ENCODE measurements around the gene FAM171A1. TPM values are rescaled to one million over a fixed set of nuclear protein-coding genes. Genes with fewer than 3 reads are reported as not detected.
"Not testable (repeated sequence)": the region's sequence is repeated elsewhere in the genome, so short reads cannot be mapped to it uniquely, and the experiment has no call there.

The FAM171A1 gene
- total and polyA plus RNA-seq, 3 experiments from 2014 or later, result 4.2 to 9.7 (median 4.9) TPM

DNA sequence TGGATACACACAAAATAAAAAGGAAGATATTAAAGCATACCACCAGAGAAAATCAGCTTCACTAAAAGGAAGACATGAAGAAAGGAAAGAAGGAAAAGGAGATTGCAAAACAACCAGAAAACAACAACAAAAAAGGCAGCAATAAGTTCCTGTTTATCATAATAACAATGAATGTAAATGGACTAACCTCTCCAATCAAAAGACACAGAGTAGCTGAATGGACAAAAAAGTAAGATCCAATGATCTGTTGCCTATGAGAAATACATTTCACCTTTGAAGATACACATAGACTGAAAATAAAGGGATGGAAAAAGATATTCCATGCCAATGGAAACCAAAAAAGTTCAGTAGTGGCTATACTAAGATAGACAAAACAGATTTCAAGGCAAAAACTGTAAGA is 30.3 kb upstream of the FAM171A1 start:
- Mint-ChIP-seq H3K36me3 (peaks cover 0 to 4% (median 0%) of the 10 kb centered on the region in 3 donors), H3K4me3 (no peak overlapping the region), H3K4me1 (no peaks in the 10 kb centered on the region), H3K27ac (no peak overlapping the region), H3K27me3 (peaks cover 4 to 6% of the 10 kb centered on the region in 2 donors), H3K9me3 (peaks cover 0 to 10% (median 5%) of the 10 kb centered on the region in 5 donors)
- ChIA-PET POLR2A (no interaction called here), CTCF (no interaction called here)
- Histone ChIP-seq H3K36me3 (ENCODE audit: insufficient read depth, low read length) (no peaks in the 10 kb centered on the region), H3K27me3 (ENCODE audit: insufficient read depth, low read length, poor library complexity, severe bottlenecking) (no peaks in the 10 kb centered on the region), H3K9me3 (ENCODE audit: low read length) (no peaks in the 10 kb centered on the region), H3K27ac (ENCODE audit: low read depth, low read length) (no peak overlapping the region), H3K4me1 (ENCODE audit: insufficient read depth, low read length) (no peaks in the 10 kb centered on the region), H3K4me3 (ENCODE audit: low read length) (no peak overlapping the region)
- no peak for DNase-seq

DNA sequence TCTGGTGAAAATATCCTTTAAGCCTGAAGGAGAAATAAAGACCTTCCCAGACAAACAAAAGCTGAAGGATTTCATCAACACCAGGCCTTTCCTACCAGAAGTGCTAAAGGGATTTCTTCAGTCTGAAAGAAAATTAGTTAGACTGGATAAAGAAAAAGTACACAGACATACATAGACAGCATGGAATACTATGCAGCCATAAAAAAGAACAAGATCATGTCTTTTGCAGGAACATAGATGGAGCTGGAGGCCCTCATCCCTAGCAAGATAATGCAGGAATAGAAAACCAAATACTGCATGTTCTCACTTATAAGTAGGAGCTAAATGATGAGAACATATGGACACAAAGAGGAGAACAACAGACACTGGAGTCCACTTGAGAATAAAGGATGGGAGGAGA is 29.4 kb upstream of the FAM171A1 start:
- POLR2A ChIA-PET; H3K27me3 Mint-ChIP-seq; H3K27ac ChIP-seq (ENCODE audit: low read depth, low read length); H3K36me3 Mint-ChIP-seq; H3K4me3 ChIP-seq (ENCODE audit: low read length); H3K4me1 Mint-ChIP-seq; H3K9me3 ChIP-seq (ENCODE audit: low read length); CTCF ChIA-PET; H3K36me3 ChIP-seq (ENCODE audit: insufficient read depth, low read length); H3K9me3 Mint-ChIP-seq; H3K27ac Mint-ChIP-seq; H3K4me1 ChIP-seq (ENCODE audit: insufficient read depth, low read length); H3K4me3 Mint-ChIP-seq; H3K27me3 ChIP-seq (ENCODE audit: insufficient read depth, low read length, poor library complexity, severe bottlenecking); DNase-seq: not testable (repeated sequence)

- Histone ChIP-seq H3K27ac (ENCODE audit: low read depth, low read length) (no peak overlapping the region), H3K4me3 (ENCODE audit: low read length) (no peak overlapping the region), H3K36me3 (ENCODE audit: insufficient read depth, low read length) (no peaks in the 10 kb centered on the region), H3K9me3 (ENCODE audit: low read length) (no peaks in the 10 kb centered on the region), H3K4me1 (ENCODE audit: insufficient read depth, low read length) (no peaks in the 10 kb centered on the region), H3K27me3 (ENCODE audit: insufficient read depth, low read length, poor library complexity, severe bottlenecking) (no peaks in the 10 kb centered on the region)
- peaks cover 0 to 6% of the 10 kb centered on the region in 2 donors for H3K27me3 Mint-ChIP-seq
- no peak overlapping the region for H3K4me3 Mint-ChIP-seq
- no peak overlapping the region for H3K27ac Mint-ChIP-seq
- peaks cover 0 to 4% (median 0%) of the 10 kb centered on the region in 3 donors for H3K36me3 Mint-ChIP-seq
- H3K9me3 Mint-ChIP-seq, result peaks cover 0 to 4% (median 2%) of the 10 kb centered on the region in 5 donors
- CTCF ChIA-PET, result interaction anchor here (0.5 kb wide), 1 partner anchor 203 kb away, joined by 3 read pairs; no protein-coding TSS in a partner anchor
- no peak for DNase-seq
- POLR2A ChIA-PET, result no interaction called here
- H3K4me1 Mint-ChIP-seq, result no peaks in the 10 kb centered on the region
Observed at GRCh38 chr10:15399060-15399661, 28.1 kb upstream of the FAM171A1 start.

DNA sequence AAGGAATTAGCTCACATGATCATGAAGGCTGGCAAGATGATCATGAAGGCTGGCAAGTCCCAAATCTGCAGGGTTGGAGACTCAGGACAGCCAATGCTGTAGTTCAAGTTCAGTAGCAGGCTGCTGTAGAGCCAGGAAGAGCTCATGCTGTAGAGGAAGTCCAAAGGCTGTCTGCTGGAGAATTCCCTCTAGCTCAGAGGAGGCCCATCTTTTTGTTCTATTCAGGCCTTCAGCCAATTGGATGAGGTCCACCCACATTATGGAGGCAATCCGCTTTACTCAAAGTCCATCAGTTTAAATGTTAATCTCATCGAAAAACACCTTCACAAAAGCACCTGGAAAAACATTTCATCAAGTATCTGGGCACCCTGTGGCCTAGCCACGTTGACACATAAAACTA is 24.8 kb upstream of the FAM171A1 start:
- POLR2A ChIA-PET, result no interaction called here
- peaks cover 0 to 4% (median 0%) of the 10 kb centered on the region in 3 donors for H3K36me3 Mint-ChIP-seq

DNA sequence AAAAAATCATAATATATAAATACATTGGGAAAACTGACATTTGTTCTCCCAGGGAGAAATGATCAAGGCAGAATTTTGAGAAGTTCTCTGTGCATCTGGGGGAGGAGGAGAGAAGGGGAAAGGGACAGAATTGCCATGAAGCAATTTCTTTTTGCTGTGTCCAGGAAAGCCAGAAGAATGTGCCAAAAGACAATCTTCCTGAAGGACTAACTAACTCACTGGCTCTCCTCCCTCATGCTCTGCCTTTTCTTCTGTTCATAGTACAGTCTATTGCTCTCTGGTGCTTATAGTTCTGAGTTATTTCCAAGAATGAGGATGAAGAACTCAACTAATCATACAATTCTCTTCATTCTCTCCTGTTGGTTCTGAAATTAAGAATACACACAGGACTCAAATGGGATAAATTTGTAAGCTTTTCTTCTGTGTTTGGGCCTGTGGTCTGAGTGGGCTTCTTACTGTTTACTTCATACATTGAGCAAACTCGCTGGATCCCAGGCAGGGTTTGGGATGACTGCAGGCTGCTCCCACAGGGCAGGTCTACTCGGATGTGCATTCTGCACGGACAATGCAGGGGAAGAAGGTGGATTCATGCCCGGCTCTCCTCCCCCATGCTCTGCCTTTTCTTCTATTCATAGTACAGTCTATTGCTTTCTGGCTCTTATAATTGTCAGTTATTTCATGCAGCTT is 22.2 kb upstream of the FAM171A1 start:
- no peaks in the 10 kb centered on the region for H3K27me3 ChIP-seq (ENCODE audit: insufficient read depth, low read length, poor library complexity, severe bottlenecking)
- no peak for DNase-seq
- H3K36me3 Mint-ChIP-seq, result no peaks in the 10 kb centered on the region
- CTCF ChIA-PET, result no interaction called here
- no peak overlapping the region for H3K4me3 Mint-ChIP-seq
- no peak overlapping the region for H3K27ac Mint-ChIP-seq
- no peaks in the 10 kb centered on the region for H3K4me1 ChIP-seq (ENCODE audit: insufficient read depth, low read length)
- H3K27ac ChIP-seq (ENCODE audit: low read depth, low read length), result no peak overlapping the region
- no peaks in the 10 kb centered on the region for H3K4me1 Mint-ChIP-seq
- no peaks in the 10 kb centered on the region for H3K9me3 ChIP-seq (ENCODE audit: low read length)
- H3K36me3 ChIP-seq (ENCODE audit: insufficient read depth, low read length), result no peaks in the 10 kb centered on the region
- POLR2A ChIA-PET, result no interaction called here
- peaks cover 2 to 15% of the 10 kb centered on the region in 2 donors for H3K27me3 Mint-ChIP-seq
- H3K4me3 ChIP-seq (ENCODE audit: low read length), result no peak overlapping the region
- H3K9me3 Mint-ChIP-seq, result no peaks in the 10 kb centered on the region

More for the DNA sequence above, 24.8 kb upstream of the FAM171A1 start:
- Histone ChIP-seq H3K36me3 (ENCODE audit: insufficient read depth, low read length) (no peaks in the 10 kb centered on the region), H3K27ac (ENCODE audit: low read depth, low read length) (no peak overlapping the region), H3K4me3 (ENCODE audit: low read length) (no peak overlapping the region), H3K9me3 (ENCODE audit: low read length) (no peaks in the 10 kb centered on the region), H3K4me1 (ENCODE audit: insufficient read depth, low read length) (no peaks in the 10 kb centered on the region), H3K27me3 (ENCODE audit: insufficient read depth, low read length, poor library complexity, severe bottlenecking) (no peaks in the 10 kb centered on the region)
- DNase-seq, result no peak
- Mint-ChIP-seq H3K9me3 (peaks cover 0 to 4% (median 2%) of the 10 kb centered on the region in 5 donors), H3K27ac (no peak overlapping the region), H3K27me3 (peaks cover 7 to 11% of the 10 kb centered on the region in 2 donors), H3K4me3 (no peak overlapping the region), H3K4me1 (no peaks in the 10 kb centered on the region)
- CTCF ChIA-PET, result no interaction called here

GRCh38 chr10:15391491-15391890 is 20.4 kb upstream of the FAM171A1 start:
- Mint-ChIP-seq H3K4me1 (no peaks in the 10 kb centered on the region), H3K27me3 (peaks cover 4 to 23% of the 10 kb centered on the region in 2 donors), H3K4me3 (no peak overlapping the region), H3K9me3 (no peaks in the 10 kb centered on the region), H3K36me3 (no peaks in the 10 kb centered on the region), H3K27ac (no peak overlapping the region)
- Histone ChIP-seq H3K4me1 (ENCODE audit: insufficient read depth, low read length) (no peaks in the 10 kb centered on the region), H3K27me3 (ENCODE audit: insufficient read depth, low read length, poor library complexity, severe bottlenecking) (no peaks in the 10 kb centered on the region), H3K27ac (ENCODE audit: low read depth, low read length) (no peak overlapping the region), H3K4me3 (ENCODE audit: low read length) (no peak overlapping the region), H3K9me3 (ENCODE audit: low read length) (no peaks in the 10 kb centered on the region), H3K36me3 (ENCODE audit: insufficient read depth, low read length) (no peaks in the 10 kb centered on the region)
- POLR2A ChIA-PET, result no interaction called here
- no peak for DNase-seq
- CTCF ChIA-PET, result no interaction called here

- H3K4me3 Mint-ChIP-seq; H3K36me3 ChIP-seq (ENCODE audit: insufficient read depth, low read length); CTCF ChIA-PET; H3K4me1 Mint-ChIP-seq; H3K4me1 ChIP-seq (ENCODE audit: insufficient read depth, low read length); H3K9me3 Mint-ChIP-seq; POLR2A ChIA-PET; DNase-seq; H3K9me3 ChIP-seq (ENCODE audit: low read length); H3K36me3 Mint-ChIP-seq; H3K4me3 ChIP-seq (ENCODE audit: low read length); H3K27ac ChIP-seq (ENCODE audit: low read depth, low read length); H3K27ac Mint-ChIP-seq; H3K27me3 ChIP-seq (ENCODE audit: insufficient read depth, low read length, poor library complexity, severe bottlenecking): not testable (repeated sequence)
- H3K27me3 Mint-ChIP-seq, result peaks cover 14 to 45% of the 10 kb centered on the region in 2 donors
Observed at GRCh38 chr10:15388172-15388571, 17.1 kb upstream of the FAM171A1 start.

- ChIA-PET CTCF (no interaction called here), POLR2A (no interaction called here)
- Mint-ChIP-seq H3K27me3 (peaks cover 14 to 54% of the 10 kb centered on the region in 2 donors), H3K9me3 (peaks cover 0 to 2% (median 0%) of the 10 kb centered on the region in 5 donors), H3K4me1 (no peaks in the 10 kb centered on the region), H3K36me3 (peaks cover 0 to 3% (median 0%) of the 10 kb centered on the region in 3 donors), H3K27ac (no peak overlapping the region), H3K4me3 (no peak overlapping the region)
- no peaks in the 10 kb centered on the region for H3K9me3 ChIP-seq (ENCODE audit: low read length)
- H3K4me3 ChIP-seq (ENCODE audit: low read length), result no peak overlapping the region
- H3K4me1 ChIP-seq (ENCODE audit: insufficient read depth, low read length), result no peaks in the 10 kb centered on the region
- H3K27me3 ChIP-seq (ENCODE audit: insufficient read depth, low read length, poor library complexity, severe bottlenecking), result no peaks in the 10 kb centered on the region
- H3K36me3 ChIP-seq (ENCODE audit: insufficient read depth, low read length), result no peaks in the 10 kb centered on the region
- no peak overlapping the region for H3K27ac ChIP-seq (ENCODE audit: low read depth, low read length)
- DNase-seq, result no peak
Observed at GRCh38 chr10:15387021-15387420, 15.9 kb upstream of the FAM171A1 start.
